GM18498 (cell line): ENCODE measurements around the gene PPARA.

Experiments
- ATAC-seq: cut with Tn5 transposase; IDR thresholded peaks from one replicate; pipeline ENCODE4 v1.9.1; 2021; ENCODE audit warnings: mild to moderate bottlenecking, moderate library complexity; ENCODE audit not compliant: unreplicated experiment

The PPARA gene

DNA sequence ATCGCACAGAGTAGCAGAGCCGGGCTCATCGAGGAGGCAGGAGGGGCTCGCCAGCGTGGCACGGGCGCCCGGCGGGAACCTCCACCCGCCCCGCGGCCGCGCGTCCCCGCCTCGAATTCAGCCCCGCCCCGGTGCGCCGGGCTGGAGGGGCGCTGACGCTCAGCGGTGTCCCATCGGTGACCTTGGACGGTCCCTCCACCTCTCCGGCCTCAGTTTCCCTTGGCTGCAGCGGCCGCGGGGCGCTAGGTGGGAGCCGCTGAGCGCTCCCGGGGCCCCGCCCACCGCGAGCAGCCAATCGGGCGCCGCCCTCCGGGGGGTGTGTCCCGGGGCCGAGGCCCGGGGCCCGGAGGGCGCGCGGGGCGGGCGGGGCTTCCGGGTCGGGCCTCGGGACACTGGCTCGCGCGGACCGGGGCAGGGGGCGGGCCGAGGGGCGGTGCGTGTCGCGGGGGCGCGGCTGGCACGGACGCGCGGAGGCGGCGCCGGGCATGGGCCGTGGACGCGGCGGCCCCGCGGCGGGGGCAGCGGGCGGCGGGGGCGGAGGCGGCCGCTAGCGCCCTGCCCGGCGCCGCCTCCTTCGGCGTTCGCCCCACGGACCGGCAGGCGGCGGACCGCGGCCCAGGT, at the start of gene PPARA:
PPARA (plus strand) TSS at position 493 of the 621 bp plus-strand sequence. CDS start 47,858 bp downstream, outside the sequence.
- ATAC-seq: peak; percentile 82

DNA sequence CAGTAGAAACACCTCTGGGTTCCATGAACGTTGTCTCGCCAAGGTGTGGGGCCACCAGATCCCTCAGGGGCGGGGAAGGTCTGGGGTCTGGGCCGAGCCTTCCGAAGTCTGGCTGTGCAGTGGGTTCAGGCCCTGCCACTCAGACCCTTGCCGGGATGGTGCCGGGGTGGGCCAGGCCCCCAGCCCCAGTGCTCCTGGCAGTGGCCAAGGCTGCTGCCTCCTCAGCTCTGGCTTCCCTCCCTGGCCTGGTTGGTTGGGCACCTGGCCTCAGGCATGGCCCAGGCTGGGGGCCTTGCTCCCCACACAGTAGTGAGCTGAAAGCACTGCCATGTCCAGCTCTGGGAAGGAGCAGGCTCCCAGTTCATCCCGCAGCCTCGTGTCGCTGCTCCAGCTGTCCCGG, 48.2 kb upstream of the PPARA start:
- no peak for ATAC-seq

DNA sequence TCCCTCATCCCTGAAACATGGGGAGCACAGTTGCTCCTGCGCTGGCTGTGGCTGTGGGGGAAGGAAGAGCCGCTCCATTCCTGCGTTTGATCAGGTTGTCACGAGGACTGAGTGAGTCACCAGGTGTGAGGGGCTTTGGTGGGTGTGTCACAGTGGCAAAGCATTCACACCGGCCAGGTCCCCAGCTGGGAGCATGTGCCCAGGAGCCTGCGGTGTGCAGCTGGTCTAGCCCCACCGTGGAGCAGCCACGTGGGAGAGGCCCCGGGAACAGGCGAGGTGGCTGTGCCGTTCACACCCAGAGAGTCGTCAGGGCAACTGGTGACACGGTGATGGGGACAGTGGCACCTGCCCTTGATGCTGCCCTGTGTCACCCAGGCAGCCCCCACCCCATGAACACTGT, 47.6 kb upstream of the PPARA start:
- ATAC-seq: no peak

DNA sequence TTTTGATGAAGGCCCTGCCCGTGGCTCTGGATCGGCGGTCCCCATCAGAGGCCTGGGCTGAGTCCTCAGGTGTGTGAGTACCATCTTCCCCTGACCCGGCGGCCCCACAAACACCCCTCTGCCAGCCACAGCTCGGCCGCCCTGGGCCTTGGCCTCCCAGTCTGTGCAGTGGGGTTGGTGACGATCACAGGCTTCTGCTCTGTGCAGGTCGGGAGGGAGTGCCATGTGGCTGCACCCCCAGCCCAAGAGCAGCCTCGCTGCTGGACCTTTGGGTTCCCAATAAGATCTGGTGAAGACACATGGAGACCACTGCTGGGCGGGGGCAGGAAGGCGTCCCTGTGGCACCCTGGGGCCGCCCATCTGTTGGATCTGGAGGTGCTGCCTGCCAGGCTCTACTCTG, 47.1 kb upstream of the PPARA start:
- no peak for ATAC-seq

DNA sequence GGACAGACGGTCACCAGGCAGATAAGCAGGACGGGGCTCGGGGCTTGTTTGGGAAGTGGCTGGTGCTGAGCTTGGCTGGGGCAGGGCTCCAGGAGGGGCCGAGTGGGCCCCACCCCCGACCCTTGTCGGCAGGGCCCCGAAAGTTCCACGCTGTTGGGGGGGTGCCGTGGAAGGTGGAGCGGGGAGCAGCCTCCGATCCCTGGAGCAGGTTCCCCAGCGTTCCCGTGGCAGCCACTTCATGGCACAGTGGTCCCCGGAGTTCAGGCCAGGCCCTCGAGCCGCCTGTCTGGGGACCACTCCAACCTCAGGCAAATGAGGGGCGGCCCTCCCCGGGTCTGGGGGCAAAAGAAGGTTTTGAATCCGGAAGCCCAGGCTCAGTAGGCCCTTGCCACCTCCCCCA, 46.7 kb upstream of the PPARA start:
- no peak for ATAC-seq

DNA sequence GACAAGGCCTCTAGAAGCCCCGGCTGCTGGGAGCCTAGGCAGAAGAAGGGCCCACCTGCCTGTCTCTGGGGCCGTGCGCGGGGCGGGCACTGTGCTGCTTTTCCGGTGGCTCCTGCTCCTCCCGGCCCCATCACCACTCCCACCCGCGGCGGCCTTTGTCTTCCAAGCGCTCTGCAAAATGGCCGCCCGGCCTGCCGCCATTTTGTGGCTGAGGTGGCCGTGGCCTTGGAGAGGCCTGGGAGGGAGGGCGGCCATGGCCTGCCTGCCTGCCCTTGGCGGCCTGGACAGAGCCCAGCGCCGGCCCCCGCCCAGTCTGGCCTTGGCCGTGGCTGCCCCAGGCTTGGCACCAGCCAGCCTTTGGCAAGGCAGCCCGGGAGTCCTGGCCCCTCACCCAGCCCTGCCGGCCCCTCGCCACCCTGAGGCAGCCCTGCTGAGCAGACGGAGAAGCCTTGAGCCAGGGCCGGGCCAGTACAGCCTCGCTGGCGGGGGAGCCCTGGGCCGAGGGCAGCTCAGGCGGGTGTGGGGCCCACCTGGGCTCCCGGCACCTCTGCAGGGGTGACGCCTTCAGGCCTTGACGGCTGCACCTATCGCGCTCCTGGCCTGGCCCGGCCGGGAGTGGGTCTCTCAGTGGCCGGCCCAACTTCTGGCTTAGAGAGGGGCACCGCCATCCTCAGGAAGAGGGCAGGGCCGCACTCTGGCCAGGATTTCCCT, 46.0 kb upstream of the PPARA start:
- ATAC-seq: no peak

DNA sequence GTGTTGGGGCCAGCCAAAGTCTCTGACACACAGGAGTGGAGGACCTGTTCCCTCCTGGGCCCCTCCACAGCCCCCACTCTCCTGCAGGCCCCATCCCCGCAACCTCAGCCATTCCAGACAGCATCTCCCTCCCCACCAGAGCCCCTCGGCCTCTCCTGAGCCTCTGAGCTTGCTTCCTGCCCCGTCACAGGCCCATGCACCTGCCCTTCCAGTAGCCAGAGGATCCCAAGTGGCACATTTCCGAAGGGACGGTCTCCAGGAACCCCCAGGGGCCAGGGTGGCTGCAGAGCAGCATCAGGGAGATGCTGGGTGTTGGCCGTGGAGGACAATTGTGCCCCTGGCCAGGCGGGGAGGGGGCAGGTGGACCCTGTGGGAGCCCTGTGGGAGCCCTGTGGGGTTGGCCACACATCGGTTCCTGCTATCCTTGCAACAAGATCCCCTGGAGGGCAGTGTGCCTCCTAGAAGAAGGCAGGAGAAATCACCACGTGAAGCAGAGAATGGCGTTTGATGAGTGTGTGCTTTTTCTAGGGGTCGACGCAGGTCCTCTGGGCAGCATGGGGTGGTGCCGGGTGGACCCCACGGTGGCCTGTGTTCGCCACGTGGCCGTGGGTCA, 45.3 kb upstream of the PPARA start:
- no peak for ATAC-seq

DNA sequence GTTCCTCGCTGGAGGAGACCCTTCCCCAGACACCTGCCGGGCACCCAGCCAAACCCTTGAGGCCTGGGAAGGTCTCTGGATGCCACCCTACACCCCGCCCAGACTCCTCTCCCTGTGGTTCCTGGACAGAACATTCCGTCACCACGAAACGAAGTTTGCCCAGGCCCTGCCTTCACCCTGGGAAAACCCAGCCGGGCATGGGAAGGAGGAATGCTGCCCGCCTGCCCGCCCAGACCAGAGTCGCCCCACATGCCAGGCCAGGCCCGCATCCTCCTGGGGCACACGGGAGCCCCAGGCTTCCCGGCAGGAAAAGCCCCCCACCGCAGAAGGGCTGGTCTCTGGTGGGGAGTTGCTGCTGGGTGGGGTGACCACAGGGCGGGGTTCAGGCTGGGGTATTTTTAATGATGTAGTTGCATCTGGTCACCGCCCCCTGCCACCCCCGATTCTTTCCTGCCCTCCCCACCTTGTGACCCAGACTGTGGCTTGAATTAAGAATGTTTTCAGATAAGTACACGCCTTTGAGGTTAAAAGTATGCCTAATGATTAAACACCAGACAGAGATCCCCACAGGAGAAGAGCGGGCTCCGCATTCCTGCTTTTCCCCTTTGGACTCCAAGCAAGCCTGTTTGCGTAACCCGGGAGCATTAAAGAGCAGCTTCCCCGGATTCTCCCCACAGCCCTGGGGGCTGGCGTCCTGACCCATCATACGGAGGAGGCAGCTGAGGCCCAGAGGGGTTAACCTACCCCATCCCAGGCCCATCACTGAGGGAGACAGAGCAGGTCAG, 44.6 kb upstream of the PPARA start:
- ATAC-seq: no peak

GRCh38 chr22:46106279-46107022, 43.9 kb upstream of the PPARA start:
- ATAC-seq: no peak

DNA sequence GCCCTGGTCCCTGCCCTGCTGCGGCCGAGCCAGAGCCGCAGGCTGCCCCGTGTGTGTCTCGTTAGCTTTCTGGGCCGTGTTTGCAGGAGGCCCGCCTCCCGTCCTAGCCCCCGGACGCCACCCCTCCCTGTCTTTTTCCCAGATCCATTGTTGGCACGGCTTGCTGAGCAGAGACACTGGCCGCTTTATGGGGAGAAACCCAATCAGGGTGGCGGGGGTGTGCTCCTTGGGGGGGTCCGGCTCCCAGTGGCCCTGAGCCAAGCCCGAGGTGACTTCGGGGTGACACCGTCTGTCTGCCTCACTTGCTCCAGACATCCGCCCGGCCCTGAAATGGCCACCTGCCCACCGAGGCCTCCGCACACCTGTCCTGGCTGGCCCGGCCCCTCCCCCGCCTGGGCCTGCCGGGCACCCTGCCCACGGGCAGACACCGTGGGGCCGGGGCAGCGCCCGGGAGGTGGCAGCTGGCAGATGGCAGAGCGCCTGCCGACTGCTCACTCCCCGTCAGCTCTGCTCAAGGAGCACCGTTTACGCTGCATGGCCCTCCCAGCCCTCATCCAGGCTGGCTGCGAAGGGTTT, 43.1 kb upstream of the PPARA start:
- ATAC-seq: no peak

- no peak for ATAC-seq
Observed at GRCh38 chr22:46107753-46108563, 42.4 kb upstream of the PPARA start.

- no peak for ATAC-seq
Observed at GRCh38 chr22:46108564-46109473, 41.5 kb upstream of the PPARA start.

DNA sequence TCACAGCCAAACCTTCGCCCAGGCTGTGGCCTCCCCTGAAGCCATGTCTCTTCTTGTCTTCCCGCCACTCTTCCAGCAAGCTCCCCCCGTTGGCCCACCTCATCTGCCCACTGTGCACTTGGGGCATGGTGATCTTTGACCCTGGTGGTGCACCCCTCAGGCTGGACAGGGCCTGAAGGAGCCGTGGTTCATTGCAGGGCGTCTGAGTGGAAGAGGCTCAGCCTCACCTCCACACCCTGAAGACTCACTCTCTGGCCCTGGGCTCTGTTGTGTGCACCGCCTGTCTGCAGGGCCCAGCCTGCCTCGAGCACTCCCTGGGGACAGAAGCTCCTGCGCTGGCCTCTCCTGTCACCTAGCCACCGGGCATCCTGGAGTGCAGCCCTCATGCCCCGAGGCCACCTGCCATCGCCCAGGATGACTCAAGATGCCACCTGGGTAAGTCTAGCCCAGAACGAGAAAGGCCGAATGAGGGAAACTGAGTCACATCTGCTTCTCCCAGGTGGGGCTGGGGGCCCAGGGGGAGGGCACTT, 40.8 kb upstream of the PPARA start:
- no peak for ATAC-seq

DNA sequence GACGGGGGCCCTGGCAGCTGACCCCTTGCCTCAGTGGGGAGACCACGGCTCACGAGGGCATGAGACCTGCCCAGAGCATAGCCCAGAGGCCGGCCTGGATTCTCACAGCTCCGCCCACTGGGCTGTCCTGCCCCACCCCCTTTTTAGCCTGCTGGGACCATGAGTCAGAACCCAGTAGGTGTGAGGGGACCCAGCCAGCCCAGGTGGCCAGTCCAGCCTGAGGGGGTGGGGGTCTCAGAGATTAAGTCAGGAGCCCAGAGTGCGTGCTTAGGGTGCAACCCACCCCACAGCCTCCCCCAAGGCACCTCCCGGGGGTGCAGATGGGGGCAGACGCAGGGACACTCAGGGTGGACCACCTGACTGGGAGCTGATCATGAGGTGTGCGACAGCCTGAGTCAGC, 40.1 kb upstream of the PPARA start:
- no peak for ATAC-seq

DNA sequence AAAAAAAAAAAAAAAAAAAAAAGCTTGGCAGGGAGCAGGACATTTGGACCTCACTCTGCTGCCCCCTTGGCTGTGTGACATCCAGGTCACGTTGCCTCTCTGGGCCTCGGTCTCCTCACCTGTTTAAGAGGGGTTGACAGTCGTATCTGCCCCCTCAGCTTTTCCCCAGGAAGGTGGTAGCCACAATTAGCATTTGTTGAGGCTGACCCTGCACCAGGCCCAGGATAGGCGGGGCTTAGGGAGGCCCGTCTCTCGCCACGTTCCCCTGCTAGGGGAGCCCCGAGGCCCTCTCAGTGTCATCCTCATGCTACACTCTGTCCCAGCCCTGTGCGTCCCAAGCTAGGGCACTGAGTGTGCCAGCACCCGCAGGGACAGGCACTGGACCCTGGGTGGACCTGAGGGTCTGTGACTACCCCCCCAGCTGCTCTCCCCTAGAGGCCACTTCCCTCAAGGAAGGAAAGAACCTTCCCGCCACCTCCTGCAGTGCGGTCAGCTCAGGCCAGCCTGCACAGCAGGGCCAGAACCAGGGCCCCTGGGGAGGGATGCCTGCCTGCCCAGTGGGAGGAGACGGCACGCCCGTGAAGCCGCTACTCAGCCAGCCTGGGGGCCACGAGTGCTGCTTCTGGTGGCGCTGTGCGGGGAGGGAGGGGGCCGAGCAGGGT, 38.5 kb upstream of the PPARA start:
- ATAC-seq: no peak

GRCh38 chr22:46112405-46112804, 37.9 kb upstream of the PPARA start:
- ATAC-seq: no peak

DNA sequence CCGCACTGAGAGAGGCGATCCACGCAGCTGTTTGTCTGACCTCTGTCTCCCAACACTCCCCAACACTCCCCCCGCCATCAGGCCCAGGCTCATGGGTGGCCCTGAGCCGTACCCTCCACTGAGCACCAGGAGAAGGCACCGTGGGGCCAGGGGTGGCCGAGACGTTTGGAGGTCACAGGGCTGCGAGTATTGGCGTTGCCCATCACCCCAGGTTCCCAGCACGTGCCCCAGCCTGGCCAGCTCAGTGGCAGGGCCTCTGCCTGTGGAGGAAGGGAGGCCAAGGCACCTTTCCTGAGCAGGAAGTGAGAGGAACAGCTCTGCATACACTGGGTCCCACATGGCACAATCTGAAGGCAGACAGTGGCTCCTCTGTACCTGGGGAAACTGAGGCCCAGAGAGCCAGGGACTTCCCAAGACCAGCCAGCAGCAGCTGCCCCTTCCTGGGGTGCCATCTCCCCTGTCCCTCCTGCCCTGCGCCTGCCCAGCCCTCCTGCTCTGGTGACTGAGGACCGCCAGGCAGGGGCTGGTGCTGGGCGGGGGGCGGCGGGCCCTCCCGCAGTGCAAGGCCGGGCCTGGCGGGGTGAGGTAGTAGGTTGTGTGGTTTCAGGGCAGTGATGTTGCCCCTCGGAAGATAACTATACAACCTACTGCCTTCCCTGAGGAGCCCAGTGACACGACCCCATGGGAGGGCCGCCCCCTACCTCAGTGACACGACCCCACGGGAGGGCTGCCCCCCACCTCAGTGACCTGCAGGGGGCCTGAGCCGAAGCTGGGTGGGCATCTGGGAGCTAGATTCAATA, 37.0 kb upstream of the PPARA start:
- no peak for ATAC-seq
